GM12878 (cell line): ENCODE data around the gene GPC2. TPM values are rescaled to one million over a fixed set of nuclear protein-coding genes. Genes with fewer than 3 reads are reported as not detected.

Experiments
- CBX3 ChIP-seq: fragments of 200-600 bp; sonication (generic); IDR thresholded peaks from 2 replicates; pipeline ENCODE4 v1.6.1; 2016; ENCODE audit warnings: low read depth, borderline replicate concordance
- CHD2 ChIP-seq: IDR thresholded peaks from 2 replicates; pipeline ENCODE4 v1.6.1; 2011; ENCODE audit warnings: low read depth, low read length, improper control_type of control experiment, borderline replicate concordance
- CREB1 ChIP-seq: IDR thresholded peaks from 2 replicates; pipeline ENCODE4 v1.6.1; 2012; ENCODE audit warnings: low read depth, mild to moderate bottlenecking, inconsistent platforms
- ESRRA ChIP-seq: IDR thresholded peaks from 2 replicates; pipeline ENCODE4 v1.6.1; 2012; ENCODE audit warnings: mild to moderate bottlenecking, low read length, improper control_type of control experiment
- GATAD2B ChIP-seq: fragments of 450-650 bp; conservative IDR thresholded peaks from 2 replicates; pipeline ENCODE4 v1.6.1; 2017; ENCODE audit warnings: low read depth, mild to moderate bottlenecking, moderate library complexity
- IKZF1 ChIP-seq: fragments of 450-650 bp; conservative IDR thresholded peaks from 2 replicates; pipeline ENCODE4 v1.6.1; 2017; ENCODE audit warnings: antibody characterized with exemption, mild to moderate bottlenecking
- JUND ChIP-seq: IDR thresholded peaks from 2 replicates; pipeline ENCODE4 v1.6.1; 2012; ENCODE audit warnings: low read depth, mild to moderate bottlenecking, low read length, improper control_type of control experiment, moderate library complexity
- MTA2 ChIP-seq: fragments of 450-650 bp; IDR thresholded peaks from 2 replicates; pipeline ENCODE4 v1.6.1; 2016; ENCODE audit warnings: low read depth, mild to moderate bottlenecking, moderate library complexity
- MYC ChIP-seq: IDR thresholded peaks from 2 replicates; pipeline ENCODE4 v1.6.1; 2011; ENCODE audit warnings: mild to moderate bottlenecking, low read length, moderate library complexity, inconsistent platforms; ENCODE audit not compliant: insufficient read depth, insufficient replicate concordance, insufficient read length, severe bottlenecking
- NKRF ChIP-seq: fragments of 450-650 bp; conservative IDR thresholded peaks from 2 replicates; pipeline ENCODE4 v1.6.1; 2017; ENCODE audit warnings: mild to moderate bottlenecking, moderate library complexity
- POLR2AphosphoS2 ChIP-seq: IDR thresholded peaks from 2 replicates; pipeline ENCODE4 v1.6.1; 2011; ENCODE audit warnings: low read depth, mild to moderate bottlenecking, low read length, improper control_type of control experiment, moderate library complexity
- POLR2AphosphoS5 ChIP-seq: IDR thresholded peaks from 2 replicates; pipeline ENCODE4 v1.6.1; 2011; ENCODE audit warnings: mild to moderate bottlenecking, low read length, inconsistent platforms
- SMAD1 ChIP-seq: fragments of 450-650 bp; IDR thresholded peaks from 2 replicates; pipeline ENCODE4 v1.6.1; 2018; ENCODE audit warnings: mild to moderate bottlenecking, low read depth; ENCODE audit not compliant: partially characterized antibody
- SP1 ChIP-seq: IDR thresholded peaks from one replicate; pipeline ENCODE4 v1.6.1; 2011; ENCODE audit warnings: low read depth, low read length
- SREBF2 ChIP-seq: IDR thresholded peaks from 2 replicates; pipeline ENCODE4 v1.6.1; 2012; ENCODE audit warnings: mild to moderate bottlenecking, low read length
- TCF12 ChIP-seq: IDR thresholded peaks from 2 replicates; pipeline ENCODE4 v1.6.1; 2011; ENCODE audit warnings: low read depth, mild to moderate bottlenecking, low read length
- YY1 ChIP-seq: IDR thresholded peaks from 2 replicates; pipeline ENCODE4 v1.6.1; 2011; ENCODE audit warnings: low read depth, mild to moderate bottlenecking, low read length
- ZBED1 ChIP-seq: IDR thresholded peaks from 2 replicates; pipeline ENCODE4 v1.6.1; 2016; ENCODE audit warnings: borderline replicate concordance
- ZNF24 ChIP-seq: fragments of 450-650 bp; IDR thresholded peaks from 2 replicates; pipeline ENCODE4 v1.6.1; 2017; ENCODE audit warnings: antibody characterized with exemption, mild to moderate bottlenecking
- ZNF274 ChIP-seq: IDR thresholded peaks from one replicate; pipeline ENCODE4 v1.8.0; 2011; ENCODE audit not compliant: insufficient read length, insufficient read depth
- polyA plus RNA-seq, 11 experiments: library from polyadenylated mRNA; depleted of rRNA in 4 of 11; unstranded in 6 of 11; stranded (reverse) in 5 of 11; fragments of >200 nt; fragmentation: Nextera tagmentation in 4 of 11; fragmentation: Illumina TruSeq in 1 of 11; extraction: Ambion mirVana in 4 of 11; extraction: Trizol in 1 of 11; gene quantifications; 1 replicate in 1 of 11; 2 replicates in 10 of 11; pipeline versions ENCODE4 v1.2.1 to v1.2.3, GENCODE V29; 2011 to 2016; ENCODE audit warnings: inconsistent platforms in 2 of 11, missing spikeins in 2 of 11, low read depth in 1 of 11
- total RNA-seq, 4 experiments: library from RNA; depleted of rRNA in 3 of 4; stranded (reverse); fragments of >200 nt in 3 of 4; fragmentation: Illumina TruSeq in 1 of 4; extraction: Trizol in 1 of 4; gene quantifications; 2 replicates each; pipeline versions ENCODE4 v1.2.1 to v1.2.3, GENCODE V29; 2013 to 2021
- TF ChIP-seq, protein P1 (sequence below): fragments of 450-650 bp; IDR thresholded peaks from 2 replicates; pipeline ENCODE4 v1.6.1; 2016; ENCODE audit warnings: mild to moderate bottlenecking, moderate library complexity, borderline replicate concordance
- TF ChIP-seq, protein P2 (sequence below): fragments of 450-650 bp; IDR thresholded peaks from 2 replicates; pipeline ENCODE4 v1.6.1; 2017; ENCODE audit warnings: mild to moderate bottlenecking, moderate library complexity

GPC2 gene
- total and polyA plus RNA-seq, 10 of the 15 experiments (the other 5 are each of a cell fraction or from before 2014, with no cell fraction given) = 0.19 to 6.3 (median 0.77) TPM

DNA sequence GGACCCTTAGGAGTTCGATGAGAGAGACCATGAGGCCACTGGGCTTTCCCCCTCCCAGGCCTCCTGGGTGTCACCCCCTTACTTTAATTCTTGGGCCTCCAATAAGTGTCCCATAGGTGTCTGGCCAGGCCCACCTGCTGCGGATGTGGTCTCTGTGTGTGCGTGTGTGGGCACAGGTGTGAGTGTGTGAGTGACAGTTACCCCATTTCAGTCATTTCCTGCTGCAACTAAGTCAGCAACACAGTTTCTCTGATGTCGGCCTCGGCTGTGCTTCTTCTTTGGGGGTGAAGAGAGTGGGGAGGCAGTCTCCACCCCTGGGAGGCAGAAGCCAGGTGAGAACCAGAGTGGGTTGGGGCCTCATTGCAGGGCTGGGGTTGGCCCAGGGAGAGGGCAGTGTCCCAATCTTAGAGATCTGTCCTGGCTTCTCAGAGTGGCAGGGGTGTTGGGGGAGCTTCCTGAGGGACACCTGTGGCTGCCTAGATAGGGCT, 44.1 kb upstream of the GPC2 start (continued):
- TF ChIP-seq TCF12 (peak; percentile 100), ESRRA (peak; percentile 61; the same call in 1 of the 2 replicates), SREBF2 (no peak), IKZF1 (peak; percentile 86), CBX3 (no peak), MYC (no peak), POLR2AphosphoS2 (peak; percentile 85; the same call in 1 of the 2 replicates), CREB1 (peak; percentile 80), ZBED1 (0 out of 2 replicates have a peak, but pooled peaks have one; percentile 60), SMAD1 (peak; percentile 90), ZNF24 (0 out of 2 replicates have a peak, but pooled peaks have one; percentile 48), NKRF (0 out of 2 replicates have a peak, but pooled peaks have one; percentile 11), YY1 (peak; percentile 84), POLR2AphosphoS5 (peak; percentile 91), ZNF274 (no peak), GATAD2B (peak; percentile 66; the same call in 1 of the 2 replicates), SP1 (peak; percentile 82), CHD2 (peak; percentile 86), MTA2 (peak; percentile 92), JUND (0 out of 2 replicates have a peak, but pooled peaks have one; percentile 45)
- TF ChIP-seq, protein P1, sequence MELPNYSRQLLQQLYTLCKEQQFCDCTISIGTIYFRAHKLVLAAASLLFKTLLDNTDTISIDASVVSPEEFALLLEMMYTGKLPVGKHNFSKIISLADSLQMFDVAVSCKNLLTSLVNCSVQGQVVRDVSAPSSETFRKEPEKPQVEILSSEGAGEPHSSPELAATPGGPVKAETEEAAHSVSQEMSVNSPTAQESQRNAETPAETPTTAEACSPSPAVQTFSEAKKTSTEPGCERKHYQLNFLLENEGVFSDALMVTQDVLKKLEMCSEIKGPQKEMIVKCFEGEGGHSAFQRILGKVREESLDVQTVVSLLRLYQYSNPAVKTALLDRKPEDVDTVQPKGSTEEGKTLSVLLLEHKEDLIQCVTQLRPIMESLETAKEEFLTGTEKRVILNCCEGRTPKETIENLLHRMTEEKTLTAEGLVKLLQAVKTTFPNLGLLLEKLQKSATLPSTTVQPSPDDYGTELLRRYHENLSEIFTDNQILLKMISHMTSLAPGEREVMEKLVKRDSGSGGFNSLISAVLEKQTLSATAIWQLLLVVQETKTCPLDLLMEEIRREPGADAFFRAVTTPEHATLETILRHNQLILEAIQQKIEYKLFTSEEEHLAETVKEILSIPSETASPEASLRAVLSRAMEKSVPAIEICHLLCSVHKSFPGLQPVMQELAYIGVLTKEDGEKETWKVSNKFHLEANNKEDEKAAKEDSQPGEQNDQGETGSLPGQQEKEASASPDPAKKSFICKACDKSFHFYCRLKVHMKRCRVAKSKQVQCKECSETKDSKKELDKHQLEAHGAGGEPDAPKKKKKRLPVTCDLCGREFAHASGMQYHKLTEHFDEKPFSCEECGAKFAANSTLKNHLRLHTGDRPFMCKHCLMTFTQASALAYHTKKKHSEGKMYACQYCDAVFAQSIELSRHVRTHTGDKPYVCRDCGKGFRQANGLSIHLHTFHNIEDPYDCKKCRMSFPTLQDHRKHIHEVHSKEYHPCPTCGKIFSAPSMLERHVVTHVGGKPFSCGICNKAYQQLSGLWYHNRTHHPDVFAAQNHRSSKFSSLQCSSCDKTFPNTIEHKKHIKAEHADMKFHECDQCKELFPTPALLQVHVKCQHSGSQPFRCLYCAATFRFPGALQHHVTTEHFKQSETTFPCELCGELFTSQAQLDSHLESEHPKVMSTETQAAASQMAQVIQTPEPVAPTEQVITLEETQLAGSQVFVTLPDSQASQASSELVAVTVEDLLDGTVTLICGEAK = peak; percentile 68; the same call in 1 of the 2 replicates
- TF ChIP-seq, protein P2, sequence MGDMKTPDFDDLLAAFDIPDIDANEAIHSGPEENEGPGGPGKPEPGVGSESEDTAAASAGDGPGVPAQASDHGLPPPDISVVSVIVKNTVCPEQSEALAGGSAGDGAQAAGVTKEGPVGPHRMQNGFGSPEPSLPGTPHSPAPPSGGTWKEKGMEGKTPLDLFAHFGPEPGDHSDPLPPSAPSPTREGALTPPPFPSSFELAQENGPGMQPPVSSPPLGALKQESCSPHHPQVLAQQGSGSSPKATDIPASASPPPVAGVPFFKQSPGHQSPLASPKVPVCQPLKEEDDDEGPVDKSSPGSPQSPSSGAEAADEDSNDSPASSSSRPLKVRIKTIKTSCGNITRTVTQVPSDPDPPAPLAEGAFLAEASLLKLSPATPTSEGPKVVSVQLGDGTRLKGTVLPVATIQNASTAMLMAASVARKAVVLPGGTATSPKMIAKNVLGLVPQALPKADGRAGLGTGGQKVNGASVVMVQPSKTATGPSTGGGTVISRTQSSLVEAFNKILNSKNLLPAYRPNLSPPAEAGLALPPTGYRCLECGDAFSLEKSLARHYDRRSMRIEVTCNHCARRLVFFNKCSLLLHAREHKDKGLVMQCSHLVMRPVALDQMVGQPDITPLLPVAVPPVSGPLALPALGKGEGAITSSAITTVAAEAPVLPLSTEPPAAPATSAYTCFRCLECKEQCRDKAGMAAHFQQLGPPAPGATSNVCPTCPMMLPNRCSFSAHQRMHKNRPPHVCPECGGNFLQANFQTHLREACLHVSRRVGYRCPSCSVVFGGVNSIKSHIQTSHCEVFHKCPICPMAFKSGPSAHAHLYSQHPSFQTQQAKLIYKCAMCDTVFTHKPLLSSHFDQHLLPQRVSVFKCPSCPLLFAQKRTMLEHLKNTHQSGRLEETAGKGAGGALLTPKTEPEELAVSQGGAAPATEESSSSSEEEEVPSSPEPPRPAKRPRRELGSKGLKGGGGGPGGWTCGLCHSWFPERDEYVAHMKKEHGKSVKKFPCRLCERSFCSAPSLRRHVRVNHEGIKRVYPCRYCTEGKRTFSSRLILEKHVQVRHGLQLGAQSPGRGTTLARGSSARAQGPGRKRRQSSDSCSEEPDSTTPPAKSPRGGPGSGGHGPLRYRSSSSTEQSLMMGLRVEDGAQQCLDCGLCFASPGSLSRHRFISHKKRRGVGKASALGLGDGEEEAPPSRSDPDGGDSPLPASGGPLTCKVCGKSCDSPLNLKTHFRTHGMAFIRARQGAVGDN = peak; percentile 81
